Measurements from ENCODE around the gene TNNC1.

Gene TNNC1

DNA sequence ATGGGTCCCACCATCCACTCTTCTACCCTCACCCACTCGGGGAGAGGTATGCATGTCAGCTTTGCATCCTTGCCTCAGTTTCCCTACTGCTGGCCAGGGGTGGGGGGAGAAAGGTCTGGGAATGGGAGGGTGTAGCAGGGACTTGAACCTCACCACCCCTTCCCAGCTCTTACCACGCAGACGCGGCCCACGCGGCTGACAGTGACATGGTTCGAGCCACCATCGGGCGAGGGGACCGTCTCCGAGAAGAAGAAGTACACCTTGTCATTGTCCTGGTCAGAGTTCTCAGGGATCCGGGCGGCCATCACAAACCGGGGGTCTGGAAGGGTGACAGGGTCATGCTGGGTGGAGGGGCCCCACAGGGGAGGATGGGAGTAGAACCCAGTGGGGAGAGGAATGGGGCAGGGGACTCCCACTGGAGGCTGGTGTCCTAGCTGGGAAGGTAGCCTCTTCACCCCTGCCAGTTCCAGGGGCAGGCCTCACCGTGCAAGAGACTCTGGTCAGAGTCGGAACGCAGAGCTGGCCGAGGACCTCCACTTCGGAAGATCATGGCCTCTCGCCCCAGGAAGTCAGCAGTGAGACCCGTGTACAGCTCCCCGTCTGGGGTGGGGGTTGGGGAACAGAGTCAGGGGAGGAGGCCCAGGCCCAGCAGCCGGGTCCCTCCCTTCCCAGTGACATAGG lies 12.6 kb downstream of the TNNC1 start:
- DNase-seq (ENCODE audit: low read depth): no peak

DNA sequence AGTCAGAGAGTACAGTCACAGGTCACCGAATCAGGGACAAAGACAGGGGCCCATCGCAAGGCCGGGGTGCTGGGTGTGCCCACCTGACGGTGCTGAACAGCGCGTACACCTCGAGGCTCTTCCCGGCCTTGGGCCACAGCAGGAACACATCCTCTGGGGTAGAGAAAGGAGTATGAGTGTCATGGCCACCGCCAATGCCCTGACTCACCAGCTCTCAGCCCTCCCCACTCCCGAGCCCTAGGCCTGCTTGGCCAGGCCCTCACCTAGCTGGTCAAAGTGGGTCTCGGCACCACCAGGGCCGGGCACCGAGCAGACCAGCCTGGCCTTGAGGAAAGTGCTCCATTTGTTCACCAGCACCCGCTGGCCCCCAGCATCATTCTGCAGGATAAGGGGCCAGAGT lies 13.2 kb downstream of the TNNC1 start:
- no peak overlapping the region for H3K4me3 ChIP-seq (ENCODE audit: low read depth, low read length)
- DNase-seq (ENCODE audit: low read depth): no peak
- TF ChIP-seq, protein P1, sequence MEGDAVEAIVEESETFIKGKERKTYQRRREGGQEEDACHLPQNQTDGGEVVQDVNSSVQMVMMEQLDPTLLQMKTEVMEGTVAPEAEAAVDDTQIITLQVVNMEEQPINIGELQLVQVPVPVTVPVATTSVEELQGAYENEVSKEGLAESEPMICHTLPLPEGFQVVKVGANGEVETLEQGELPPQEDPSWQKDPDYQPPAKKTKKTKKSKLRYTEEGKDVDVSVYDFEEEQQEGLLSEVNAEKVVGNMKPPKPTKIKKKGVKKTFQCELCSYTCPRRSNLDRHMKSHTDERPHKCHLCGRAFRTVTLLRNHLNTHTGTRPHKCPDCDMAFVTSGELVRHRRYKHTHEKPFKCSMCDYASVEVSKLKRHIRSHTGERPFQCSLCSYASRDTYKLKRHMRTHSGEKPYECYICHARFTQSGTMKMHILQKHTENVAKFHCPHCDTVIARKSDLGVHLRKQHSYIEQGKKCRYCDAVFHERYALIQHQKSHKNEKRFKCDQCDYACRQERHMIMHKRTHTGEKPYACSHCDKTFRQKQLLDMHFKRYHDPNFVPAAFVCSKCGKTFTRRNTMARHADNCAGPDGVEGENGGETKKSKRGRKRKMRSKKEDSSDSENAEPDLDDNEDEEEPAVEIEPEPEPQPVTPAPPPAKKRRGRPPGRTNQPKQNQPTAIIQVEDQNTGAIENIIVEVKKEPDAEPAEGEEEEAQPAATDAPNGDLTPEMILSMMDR (IDR thresholded peaks at IDR 0.05; ENCODE audit: low read depth, low read length, missing control alignments): no peak

More for the DNA sequence above, 12.6 kb downstream of the TNNC1 start:
- no peak overlapping the region for H3K4me3 ChIP-seq (ENCODE audit: low read depth, low read length)
- TF ChIP-seq, protein P1 (IDR thresholded peaks at IDR 0.05; ENCODE audit: low read depth, low read length, missing control alignments): no peak

DNA sequence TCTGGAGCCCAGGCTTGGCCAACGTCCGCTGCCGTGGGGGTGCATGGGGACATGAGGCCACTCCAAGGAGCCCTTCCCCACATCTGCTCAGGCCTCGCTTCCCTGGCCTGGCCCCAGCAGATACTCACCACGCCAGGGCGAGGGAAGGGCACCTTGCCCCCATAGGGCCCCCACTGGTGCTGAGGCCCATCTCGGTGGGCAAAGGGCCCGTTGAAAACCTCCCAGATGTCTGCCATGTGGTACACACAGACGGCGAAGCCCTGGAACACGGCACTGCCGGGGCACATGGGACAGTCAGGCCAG lies 13.6 kb downstream of the TNNC1 start:
- TF ChIP-seq, protein P1 (IDR thresholded peaks at IDR 0.05; ENCODE audit: low read depth, low read length, missing control alignments): no peak
- no peak for DNase-seq (ENCODE audit: low read depth)
- no peak overlapping the region for H3K4me3 ChIP-seq (ENCODE audit: low read depth, low read length)

DNA sequence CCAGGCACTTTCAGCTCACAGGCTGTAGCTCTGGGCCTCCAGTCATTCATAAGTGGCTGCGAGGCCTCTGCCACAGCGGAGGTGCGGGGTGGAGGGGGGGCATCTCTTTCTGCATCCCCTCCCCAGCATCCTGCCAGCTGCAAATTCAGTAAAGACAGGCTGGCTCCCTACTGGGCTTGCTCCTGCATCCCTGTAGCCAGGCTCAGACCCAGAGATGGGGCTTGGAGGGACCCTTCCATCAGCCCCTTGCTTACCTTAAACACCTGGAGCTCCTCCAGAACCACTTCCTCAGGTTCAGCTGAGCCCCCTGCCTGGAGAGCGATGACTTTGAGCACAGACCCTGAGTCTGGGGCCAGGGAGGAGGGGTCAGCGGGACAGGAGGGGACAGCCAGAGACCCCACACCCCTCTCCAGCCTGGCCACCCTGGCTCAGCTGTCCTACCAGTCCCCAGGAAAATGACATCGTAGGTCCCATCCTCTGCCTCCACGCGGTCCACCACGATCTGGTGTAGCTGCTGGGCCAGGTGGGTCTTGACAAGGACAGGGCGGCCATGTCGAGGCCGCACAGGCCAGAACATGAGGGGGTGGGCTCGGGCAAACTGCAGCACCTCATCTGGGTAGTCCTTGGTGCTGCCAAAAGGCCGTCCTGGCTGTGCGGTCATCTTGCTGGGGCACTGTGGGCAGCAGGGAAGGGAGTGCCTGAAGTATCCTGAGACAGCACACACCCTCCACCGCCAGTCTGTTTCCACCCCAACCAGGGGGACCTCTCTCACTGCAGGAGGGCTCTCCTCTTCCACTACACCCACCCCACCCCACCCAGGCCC lies 14.2 kb downstream of the TNNC1 start:
- TF ChIP-seq, protein P1 (IDR thresholded peaks at IDR 0.05; ENCODE audit: low read depth, low read length, missing control alignments): no peak
- H3K4me3 ChIP-seq (ENCODE audit: low read depth, low read length): no peak overlapping the region
- no peak for DNase-seq (ENCODE audit: low read depth)

DNA sequence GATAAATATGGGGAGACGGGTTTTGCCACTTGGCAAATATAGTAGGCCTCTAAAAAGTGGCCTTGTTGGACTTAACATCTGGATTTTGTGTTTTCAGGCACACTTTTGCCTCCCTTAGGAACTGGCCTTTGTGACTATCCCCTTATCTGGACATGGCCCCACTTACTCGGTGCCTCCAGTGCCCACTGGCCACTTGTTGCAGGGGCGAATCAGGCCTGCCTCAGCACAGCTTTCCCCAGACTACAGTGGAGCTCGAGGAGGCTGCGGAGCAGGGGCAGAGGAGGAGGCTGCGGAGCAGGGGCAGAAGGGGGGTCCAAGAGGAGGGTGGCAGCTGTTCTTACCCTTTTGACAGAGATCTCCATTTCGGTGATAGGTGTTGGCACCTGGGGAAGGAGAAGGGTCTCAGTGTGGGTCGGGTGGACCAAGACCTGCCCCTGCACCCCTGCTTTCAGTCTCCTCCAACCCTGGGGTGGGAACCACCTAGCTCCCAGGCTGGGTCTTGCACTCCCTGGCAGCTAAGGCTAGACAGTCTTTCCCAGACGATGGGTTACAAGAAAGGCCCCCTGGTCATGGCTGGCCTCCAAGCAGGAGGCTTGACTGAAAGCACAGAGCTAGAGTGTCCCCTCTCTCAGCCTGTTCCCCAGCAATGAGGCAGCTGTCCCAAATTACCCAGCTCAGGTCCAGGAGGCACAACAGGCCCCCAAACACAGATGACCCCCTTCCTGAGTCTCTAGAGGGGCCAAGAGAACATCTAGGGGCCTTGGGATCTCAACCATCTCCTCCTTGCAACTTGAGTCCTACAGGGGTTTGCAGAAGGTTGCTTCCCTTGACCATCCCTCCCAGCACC lies 15.0 kb downstream of the TNNC1 start:
- TF ChIP-seq, protein P1 (IDR thresholded peaks at IDR 0.05; ENCODE audit: low read depth, low read length, missing control alignments): no peak
- no peak for DNase-seq (ENCODE audit: low read depth)
- H3K4me3 ChIP-seq (ENCODE audit: low read depth, low read length): no peak overlapping the region

DNA sequence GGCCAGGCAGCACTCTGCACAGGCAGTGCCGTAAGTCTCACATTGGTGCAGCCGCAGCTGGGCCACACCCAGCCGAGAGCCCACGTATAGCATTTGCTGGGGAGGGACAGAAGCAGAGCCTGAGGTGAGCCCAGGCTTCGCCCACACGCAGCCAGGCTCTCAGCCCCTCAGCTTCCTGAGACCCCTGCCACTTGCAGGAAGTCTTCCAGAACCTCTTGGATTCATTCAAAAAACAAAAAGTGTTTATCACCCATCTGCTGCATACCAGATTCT lies 15.8 kb downstream of the TNNC1 start:
- TF ChIP-seq, protein P1 (IDR thresholded peaks at IDR 0.05; ENCODE audit: low read depth, low read length, missing control alignments): no peak
- no peak overlapping the region for H3K4me3 ChIP-seq (ENCODE audit: low read depth, low read length)
- DNase-seq (ENCODE audit: low read depth): no peak
